GM18505 (cell line): ENCODE data around the gene APOC3.

ENCODE experiments used
- ATAC-seq: cut with Tn5 transposase; IDR thresholded peaks from one replicate; pipeline ENCODE4 v1.9.1; 2021; ENCODE audit not compliant: unreplicated experiment
- POLR2A ChIP-seq: IDR thresholded peaks from 4 replicates; pipeline ENCODE4 v1.6.1; 2011; ENCODE audit warnings: borderline replicate concordance; ENCODE audit not compliant: insufficient read depth, insufficient read length; ENCODE audit errors: extremely low read depth

The APOC3 gene

DNA sequence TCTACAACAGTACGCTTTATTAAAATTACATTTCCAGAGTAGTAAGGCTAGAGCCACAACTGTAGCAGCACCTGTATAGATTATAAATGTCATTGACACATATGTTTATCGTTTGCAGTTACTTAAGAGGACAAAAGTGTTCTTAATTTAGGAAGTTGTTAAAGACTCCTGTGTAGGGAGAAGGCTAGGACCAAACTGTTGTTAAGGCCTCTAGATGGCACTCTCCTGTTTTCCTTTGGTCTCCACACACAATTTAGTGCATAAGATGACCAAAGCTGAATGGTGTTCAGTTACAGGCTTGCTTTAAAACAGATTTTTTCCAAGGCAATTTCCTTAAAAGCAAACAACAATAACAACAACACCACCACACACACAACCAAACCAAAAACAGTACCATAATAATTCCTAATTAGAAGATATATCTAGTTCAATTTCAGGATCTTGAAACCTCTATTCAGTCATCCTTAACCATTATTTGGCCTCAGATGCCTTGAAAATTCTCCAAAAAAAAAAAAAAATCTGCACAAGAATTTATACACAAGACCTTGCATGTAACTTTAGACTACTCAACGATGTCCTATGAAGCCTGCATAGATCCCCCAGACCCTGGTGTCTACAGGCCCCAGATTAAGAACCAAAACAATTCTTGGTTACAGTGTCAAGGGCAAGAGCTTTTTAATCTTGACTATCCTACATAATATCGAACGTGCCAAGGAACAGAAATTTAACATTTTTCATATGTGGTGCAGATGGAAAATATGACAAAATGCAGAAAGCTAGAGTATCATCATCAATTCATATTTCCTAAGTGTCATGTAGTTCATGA, 50.3 kb downstream of the APOC3 start:
- no peak for TF ChIP-seq POLR2A

GRCh38 chr11:116881143-116881542, 51.4 kb downstream of the APOC3 start:
- no peak for TF ChIP-seq POLR2A
- ATAC-seq: no peak

More for the DNA sequence above, 50.3 kb downstream of the APOC3 start:
- no peak for ATAC-seq

GRCh38 chr11:116882386-116882785, 52.7 kb downstream of the APOC3 start:
- no peak for TF ChIP-seq POLR2A
- no peak for ATAC-seq
